GM21717 (cell line): ENCODE data around the gene ESRRG.

Source experiments
- ATAC-seq: cut with Tn5 transposase; IDR thresholded peaks from one replicate; pipeline ENCODE4 v1.9.1; 2021; ENCODE audit warnings: mild to moderate bottlenecking, moderate library complexity; ENCODE audit not compliant: unreplicated experiment

ESRRG gene

GRCh38 chr1:216723274-216723780 lies at the start of gene ESRRG:
ESRRG (minus strand) TSS chr1:216723429; CDS start chr1:216723299, 130 bp downstream.
- no peak for ATAC-seq

GRCh38 chr1:216771922-216772321 lies 48.7 kb upstream of the ESRRG start:
- ATAC-seq, result no peak

GRCh38 chr1:216766633-216767327 lies 43.6 kb upstream of the ESRRG start:
- ATAC-seq, result no peak

GRCh38 chr1:216765346-216766300 lies 42.4 kb upstream of the ESRRG start:
- no peak for ATAC-seq

GRCh38 chr1:216758161-216758560 lies 34.9 kb upstream of the ESRRG start:
- ATAC-seq, result no peak

GRCh38 chr1:216757110-216757509 lies 33.9 kb upstream of the ESRRG start:
- ATAC-seq, result no peak

GRCh38 chr1:216750961-216751360 lies 27.7 kb upstream of the ESRRG start:
- no peak for ATAC-seq

GRCh38 chr1:216750031-216750627 lies 26.9 kb upstream of the ESRRG start:
- ATAC-seq, result no peak

- no peak for ATAC-seq
Observed at GRCh38 chr1:216749232-216749631, 26.0 kb upstream of the ESRRG start.

- no peak for ATAC-seq
Observed at GRCh38 chr1:216742625-216743024, 19.4 kb upstream of the ESRRG start.

GRCh38 chr1:216740331-216740730 lies 17.1 kb upstream of the ESRRG start:
- no peak for ATAC-seq

GRCh38 chr1:216739793-216740192 lies 16.6 kb upstream of the ESRRG start:
- no peak for ATAC-seq

GRCh38 chr1:216732121-216732520 lies 8.9 kb upstream of the ESRRG start:
- ATAC-seq, result no peak

- ATAC-seq, result no peak
Observed at GRCh38 chr1:216731562-216731961, 8.3 kb upstream of the ESRRG start.

- no peak for ATAC-seq
Observed at GRCh38 chr1:216726435-216726834, 3.2 kb upstream of the ESRRG start.

- ATAC-seq, result no peak
Observed at GRCh38 chr1:216722821-216723220, 408 bp downstream of the ESRRG start.

GRCh38 chr1:216721863-216722262 lies 1.4 kb downstream of the ESRRG start:
- ATAC-seq, result no peak

- no peak for ATAC-seq
Observed at GRCh38 chr1:216721062-216721461, 2.2 kb downstream of the ESRRG start.

- no peak for ATAC-seq
Observed at GRCh38 chr1:216711712-216712111, 11.5 kb downstream of the ESRRG start.

- no peak for ATAC-seq
Observed at GRCh38 chr1:216710598-216711333, 12.5 kb downstream of the ESRRG start.

GRCh38 chr1:216710055-216710454 lies 13.2 kb downstream of the ESRRG start:
- ATAC-seq, result no peak
